HuH-7 (cell line): ENCODE data around the gene GJC1.
"Not testable (repeated sequence)": the region's sequence is repeated elsewhere in the genome, so short reads cannot be mapped to it uniquely, and the experiment has no call there.

ENCODE experiments used
- DNase-seq: peaks from one replicate; pipeline ENCODE4 v3.0.0; 2011; ENCODE audit warnings: low spot score

Gene GJC1

DNA sequence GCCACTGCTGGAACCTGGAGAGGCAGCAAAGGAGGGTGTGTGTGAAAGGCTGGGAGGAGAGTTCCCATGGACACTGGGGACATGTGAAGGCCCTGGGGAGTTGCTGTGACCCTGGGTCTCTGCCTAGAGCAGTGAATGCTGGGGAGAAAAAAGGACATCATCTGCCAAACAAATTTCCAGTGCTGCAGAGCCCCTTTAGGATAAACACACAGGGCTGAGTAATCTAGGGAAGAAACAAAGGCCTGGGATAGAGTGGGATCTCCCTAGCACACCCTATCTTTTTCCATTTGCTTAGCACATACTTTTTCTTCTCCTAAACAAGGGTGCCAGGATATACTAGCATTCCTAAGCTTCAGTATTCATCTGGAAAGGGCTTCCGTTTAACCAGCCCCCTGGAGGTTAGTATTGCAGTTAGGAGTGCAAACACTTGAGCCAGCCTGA, 14.3 kb upstream of the GJC1 start:
- no peak for DNase-seq

DNA sequence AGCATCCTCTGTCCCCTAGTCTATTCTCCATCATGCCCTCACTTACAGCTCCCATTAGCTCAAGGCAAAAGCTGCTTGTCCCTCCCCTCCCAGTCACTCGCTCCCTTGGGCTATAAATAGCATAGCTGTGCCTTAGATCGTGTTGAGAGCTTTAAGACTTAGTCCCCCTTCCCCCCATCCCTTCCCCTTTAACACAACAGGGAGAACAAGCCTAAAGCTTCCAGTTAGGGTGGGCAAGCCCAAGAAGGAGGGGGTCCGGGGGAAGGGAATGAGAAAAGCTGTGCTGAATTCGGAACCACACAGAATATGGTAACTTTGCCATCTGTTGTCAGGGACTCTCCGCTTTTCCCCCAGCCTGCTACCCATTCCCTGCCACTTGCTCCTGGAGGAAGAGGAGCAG, 12.7 kb upstream of the GJC1 start:
- DNase-seq, result no peak

DNA sequence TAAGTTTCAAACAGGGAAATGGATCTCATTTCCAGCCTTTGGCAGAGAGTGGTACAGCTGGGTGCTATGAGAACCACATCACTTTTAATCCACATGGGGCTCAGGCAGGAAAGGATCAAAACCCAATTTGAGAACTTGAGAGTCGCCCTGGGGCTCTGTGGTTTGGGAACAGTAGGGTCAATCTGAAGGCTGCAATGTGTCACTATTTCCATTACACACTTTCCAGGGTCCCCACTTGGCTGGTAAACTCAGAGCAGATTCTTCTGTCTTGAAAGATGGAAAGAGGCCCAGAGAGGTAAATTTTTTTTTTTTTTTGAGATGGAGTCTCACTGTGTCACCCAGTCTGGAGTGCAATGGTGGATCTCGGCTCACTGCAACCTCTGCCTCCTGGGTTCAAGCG, 10.8 kb upstream of the GJC1 start:
- DNase-seq, result no peak

DNA sequence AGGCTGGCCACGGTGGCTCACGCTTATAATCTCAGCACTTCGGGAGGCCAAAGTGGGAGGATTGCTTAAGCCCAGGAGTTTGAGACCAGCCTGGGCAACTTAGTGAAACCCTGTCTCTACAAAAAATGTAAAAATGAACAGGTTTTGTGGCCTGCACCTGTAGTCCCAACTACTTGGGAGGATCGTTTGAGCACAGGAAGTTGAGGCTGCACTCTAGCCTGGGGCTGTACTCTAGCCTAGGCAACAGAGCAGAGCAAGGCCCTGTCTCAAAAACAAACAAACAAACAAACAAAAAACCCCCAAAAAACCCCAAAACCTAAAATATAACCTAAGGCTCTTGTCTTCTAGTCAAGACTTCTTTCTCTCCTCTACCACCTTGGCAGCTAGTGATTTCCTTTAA, 10.2 kb upstream of the GJC1 start:
- no peak for DNase-seq

DNA sequence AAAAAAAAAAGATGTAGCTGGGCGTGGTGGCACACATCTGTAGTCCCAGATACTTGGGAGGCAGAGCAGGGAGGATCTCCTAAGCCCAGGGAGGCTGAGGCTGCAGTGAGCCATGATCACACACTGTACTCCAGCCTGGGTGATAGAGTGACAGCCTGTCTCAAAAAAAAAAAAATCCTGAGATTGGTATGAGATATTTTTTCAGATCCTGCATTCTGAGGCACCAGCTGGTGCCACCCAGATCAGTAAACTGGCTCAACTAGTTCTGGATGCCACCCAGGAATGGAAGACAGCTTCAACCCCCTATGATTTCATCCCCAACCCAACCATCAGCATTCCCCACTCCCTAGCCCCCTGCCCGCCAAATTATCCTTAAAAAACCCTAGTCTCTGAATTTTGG, 7.1 kb upstream of the GJC1 start:
- DNase-seq, result no peak

DNA sequence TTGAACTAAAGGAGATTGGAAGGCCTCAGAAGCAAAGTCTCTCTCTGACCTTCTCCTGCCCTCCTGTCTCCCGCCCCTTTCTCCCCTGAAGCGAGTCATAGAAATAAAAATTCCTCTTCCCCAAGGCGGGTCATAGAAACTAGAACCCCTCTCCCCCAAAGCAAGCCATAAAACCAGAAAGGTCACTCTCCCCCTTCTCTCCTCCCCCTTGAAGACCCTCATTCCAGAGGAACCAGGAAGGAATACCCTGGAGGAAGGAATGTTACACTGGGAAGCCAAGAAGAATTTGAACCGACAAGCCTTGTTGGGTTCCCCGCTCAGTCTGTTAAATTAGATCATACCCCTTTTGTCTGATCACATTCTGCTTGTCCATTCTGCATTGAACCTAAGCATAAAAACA, 2.7 kb upstream of the GJC1 start:
- DNase-seq, result no peak

DNA sequence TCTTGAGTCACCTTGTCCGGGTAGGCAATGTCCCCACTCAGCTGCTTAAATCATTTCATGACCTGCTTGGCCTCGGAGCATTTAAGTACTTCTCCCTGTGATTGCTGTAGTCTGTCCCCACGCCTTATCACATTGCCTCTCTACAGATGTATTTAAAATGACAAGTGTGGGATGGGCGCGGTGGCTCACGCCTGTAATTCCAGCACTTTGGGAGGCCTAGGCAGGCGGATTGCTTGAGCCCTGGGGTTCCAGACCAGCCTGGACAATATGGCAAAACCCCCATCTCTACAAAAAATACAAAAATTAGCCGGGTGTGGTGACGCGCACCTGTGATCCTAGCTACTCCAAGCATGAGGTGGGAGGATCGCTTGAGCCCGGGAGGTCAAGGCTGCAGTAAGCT, 1.3 kb upstream of the GJC1 start:
- no peak for DNase-seq

DNA sequence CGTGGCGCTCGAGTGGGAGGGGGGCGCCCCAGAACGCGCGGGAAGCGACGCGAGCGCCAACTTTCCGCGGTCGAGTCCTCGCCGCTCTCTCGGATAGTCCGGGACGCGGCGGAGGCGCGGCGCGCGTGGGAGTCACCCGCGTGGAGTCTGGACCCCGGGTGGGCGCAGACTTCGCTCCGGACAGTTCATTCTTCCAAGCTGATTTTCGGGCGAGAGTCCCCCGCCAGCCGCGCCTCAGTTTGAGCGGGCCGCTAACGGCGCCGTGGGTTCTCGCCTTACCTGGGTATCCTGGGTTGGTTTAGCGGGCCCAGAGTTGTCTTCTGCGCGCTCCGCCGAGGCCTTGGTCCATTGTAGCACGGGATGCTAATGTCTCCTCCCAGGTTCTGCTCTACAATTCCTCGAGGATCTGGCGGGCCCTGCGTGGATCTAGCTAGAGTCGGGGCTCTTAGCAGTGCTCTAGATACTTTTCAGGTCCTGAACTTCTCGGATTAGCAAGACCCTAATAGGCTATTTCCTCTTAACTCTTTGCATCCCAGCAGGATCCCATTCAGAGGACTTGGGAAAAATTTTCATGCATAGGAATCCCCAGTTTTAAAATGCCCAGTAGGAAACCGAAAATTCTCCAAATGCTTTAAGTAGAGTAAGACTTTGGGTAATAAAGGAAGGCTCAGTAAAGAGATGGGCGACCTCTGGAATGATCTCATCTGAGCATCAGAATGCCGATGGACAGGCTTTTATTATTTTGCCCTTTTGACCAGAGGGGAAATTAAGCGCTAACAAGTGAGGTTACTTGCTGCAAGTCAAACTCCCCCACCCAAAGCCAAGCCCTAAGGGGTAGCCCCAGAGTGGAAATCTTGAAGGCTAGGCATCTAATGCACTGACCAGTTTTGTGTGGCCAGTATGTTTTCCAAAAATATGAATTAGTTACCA, 537 bp upstream of the GJC1 start:
- DNase-seq, result peak; percentile 56

DNA sequence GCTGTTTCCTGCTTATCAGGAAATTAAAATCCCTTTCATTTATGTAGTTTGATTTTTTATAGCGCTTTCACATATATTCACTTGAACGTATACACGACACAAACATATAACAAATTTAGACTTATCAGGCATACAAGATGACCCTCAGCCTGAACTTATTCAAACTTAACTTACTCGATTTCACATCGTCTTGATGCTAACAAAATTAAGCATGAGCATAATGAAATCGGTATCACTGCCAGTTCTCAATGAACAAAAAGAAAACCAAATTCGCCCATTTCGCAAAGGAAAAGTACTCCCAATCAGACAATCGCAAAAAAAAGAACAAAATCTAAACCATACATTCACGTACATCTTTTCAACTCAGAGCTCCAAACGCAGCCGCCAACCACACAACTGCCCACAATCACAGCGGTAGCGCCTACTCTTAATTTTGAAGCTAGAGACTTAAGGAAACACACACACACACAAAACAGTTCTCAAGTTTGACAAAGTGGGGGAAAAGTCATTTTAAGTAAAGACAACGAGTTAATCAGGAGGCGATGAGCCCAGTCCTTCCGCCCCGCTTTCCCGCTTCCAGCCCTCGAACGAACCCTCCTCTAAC, 1.1 kb downstream of the GJC1 start:
- no peak for DNase-seq

DNA sequence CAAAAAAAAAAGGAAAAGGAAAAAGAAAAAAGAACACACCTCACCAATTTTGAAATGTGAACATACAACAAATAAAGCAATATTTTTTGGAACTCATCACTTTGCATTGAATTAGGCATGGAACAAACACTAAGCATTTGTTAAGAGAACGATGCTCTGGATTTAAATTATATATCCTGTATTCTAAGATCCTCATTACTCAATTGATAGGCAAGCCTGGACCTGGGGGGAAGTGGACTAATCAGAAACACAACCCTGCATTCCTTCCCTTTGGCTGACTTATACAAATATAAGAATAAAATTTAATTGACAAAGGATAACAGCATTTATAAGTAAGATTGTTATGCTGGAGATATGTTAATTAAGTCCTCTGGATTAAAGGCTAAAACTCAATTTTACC, 2.2 kb downstream of the GJC1 start:
- no peak for DNase-seq

DNA sequence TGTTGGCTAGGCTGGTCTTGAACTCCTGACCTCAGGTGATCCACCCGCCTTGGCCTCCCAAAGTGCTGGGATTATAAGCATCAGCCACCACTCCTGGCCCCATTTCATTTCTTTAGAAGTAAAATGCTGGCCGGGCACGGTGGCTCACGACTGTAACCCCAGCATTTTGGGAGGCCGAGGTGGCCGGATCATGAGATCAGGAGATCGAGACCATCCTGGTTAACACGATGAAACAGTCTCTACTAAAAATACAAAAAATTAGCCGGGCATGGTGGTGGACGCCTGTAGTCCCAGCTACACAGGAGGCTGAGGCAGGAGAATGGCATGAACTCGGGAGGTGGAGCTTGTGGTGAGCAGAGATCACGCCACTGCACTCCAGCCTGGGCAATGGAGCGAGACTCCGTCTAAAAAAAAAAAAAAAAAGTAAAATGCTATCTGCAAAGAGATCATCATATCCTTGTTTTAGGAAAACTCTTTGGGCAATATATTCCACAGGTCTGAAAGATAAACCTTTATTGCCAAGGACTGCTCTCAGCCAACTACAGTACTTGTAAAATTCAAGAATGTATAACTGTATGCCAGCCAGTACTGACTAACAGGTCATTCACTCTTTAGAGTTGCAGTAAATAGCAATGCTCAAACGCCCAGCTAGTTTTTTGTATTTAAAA, 3.8 kb downstream of the GJC1 start:
- no peak for DNase-seq

DNA sequence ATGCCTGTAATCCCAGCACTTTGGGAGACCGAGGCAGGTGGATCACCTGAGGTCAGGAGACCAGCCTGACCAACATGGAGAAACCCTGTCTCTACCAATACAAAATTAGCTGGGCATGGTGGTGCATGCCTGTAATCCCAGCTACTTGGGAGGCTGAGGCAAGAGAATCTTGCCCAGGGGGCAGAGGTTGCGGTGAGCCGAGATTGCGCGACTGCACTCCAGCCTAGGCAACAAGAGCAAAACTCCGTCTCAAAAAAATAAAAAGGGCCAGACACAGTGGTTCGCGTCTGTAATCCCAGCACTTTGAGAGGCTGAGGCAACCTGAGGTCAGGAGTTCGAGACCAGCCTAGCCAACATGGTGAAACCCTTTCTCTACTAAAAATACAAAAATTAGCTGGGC, 4.9 kb downstream of the GJC1 start:
- not testable (repeated sequence) for DNase-seq

DNA sequence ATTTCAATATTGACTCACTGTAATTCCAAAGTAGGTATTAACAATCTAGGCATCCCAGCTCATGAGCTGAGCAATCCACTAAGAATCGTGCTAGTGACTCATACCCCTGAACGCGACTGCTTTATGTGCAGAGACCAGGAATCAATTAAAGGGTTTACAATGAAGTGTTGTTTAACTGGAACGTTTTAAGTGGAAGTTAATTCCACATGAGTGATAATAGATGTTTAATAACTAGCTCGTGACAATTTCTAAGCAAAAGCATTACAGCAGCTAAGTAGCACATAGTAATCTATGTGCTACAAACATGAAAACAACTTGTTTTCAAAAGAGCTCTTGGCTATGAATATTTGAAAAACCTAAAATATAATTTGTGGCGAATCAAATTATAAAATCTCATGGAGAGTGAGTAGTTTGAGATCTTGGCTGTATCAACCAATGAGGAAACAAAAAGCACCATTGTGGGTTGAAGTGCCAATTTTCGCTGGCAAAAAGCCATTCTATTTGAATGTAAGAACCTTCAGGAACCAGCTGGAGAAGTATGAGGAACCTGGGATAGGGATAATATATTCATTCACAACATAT, 9.4 kb downstream of the GJC1 start:
- no peak for DNase-seq

DNA sequence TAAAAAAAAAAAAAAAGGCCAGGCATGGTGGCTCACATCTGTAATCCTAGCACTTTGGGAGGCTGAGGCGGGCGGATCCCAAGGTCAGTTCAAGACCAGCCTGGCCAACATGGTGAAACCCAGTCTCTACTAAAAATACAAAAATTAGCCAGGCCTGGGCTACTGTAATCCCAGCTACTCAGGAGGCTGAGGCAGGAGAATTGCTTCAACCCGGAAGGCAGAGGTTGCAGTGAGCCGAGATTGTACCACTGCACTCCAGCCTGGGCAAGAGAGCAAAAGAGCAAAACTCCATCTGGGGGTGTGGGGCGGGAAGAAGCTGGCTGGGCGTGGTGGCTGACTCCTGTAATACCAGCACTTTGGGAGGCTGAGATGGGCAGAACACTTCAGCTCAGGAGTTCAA, 11.6 kb downstream of the GJC1 start:
- not testable (repeated sequence) for DNase-seq

DNA sequence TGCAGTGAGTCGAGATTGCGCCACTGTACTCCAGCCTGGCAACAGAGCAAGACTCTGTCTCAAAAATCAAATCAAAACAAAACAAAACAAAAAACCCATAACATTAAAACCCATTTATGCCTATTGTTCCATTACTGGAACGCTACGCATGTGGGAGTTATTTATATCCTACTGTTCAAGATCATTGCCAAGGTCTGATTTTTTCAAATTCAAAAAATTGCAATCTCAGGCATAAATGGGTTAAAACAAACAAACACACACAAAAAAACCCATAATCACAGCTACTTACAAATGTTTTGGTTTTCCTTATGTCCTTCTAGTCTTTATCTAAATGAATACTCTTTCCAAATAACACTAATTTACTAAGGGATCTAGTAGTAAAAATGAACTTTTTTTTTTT, 17.8 kb downstream of the GJC1 start:
- no peak for DNase-seq

DNA sequence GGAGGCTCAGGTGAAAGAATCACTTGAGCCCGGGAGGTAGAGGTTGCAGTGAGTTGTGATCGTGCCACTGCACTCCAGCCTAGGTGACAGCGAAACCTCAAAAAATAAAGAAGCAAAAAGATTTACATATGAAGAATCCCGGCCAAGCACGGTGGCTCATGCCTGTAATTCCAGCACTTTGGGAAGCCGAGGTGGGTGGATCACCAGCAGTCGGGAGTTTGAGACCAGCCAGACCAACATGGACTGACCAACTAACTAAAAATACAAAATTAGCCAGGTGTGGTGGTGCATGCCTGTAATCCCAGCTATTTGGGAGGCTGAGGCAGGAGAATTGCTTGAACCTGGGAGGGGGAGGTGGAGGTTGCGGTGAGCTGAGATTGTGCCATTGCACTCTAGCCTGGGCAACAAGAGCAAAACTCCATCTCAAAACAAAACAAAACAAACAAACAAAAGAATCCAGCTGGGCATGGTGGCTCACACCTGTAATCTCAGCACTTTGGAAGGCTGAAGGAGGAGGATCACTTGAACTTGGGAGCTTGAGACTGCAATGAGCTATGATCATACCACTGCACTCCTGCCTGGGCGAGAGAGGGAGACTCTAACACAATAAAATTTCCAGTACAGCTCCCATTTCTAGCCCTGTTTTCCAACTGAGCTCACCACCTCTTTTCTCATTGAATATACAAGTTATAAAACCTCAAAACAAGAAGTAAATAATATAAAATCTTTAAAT, 21.3 kb downstream of the GJC1 start:
- DNase-seq, result not testable (repeated sequence)

DNA sequence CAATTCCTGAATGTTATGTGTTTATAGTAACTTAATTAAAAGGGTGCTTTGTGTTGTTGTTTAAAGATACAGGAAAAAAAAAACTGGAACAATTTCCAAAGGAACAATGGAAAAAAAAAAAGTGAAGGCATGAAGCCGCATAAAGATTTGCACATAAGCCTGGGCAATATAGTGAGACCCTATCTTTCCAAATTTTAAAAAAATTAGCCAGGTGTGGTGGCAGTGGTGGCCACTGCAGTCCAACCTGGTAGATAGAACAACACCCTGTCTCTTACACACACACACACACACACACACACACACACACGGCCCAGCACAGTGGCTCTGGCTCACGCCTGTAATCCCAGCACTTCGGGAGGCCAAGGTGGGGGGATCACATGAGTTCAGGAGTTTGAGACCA, 21.9 kb downstream of the GJC1 start:
- no peak for DNase-seq

DNA sequence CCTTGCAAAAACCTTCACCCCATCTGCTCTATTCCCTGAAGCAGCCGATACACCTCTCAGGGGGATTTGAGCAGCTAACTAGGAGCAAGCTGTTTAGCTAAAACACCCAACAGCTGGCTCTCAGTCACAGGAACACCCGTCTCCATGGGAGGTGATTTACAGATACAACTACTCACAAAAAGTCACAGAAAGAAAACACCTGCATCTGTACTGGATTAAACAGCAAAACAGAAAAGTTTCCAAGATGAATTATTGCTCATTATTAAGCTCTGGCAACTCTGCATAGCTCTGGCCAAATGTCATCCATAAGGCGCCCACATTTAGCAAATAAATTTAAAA, 22.3 kb downstream of the GJC1 start:
- DNase-seq, result no peak

DNA sequence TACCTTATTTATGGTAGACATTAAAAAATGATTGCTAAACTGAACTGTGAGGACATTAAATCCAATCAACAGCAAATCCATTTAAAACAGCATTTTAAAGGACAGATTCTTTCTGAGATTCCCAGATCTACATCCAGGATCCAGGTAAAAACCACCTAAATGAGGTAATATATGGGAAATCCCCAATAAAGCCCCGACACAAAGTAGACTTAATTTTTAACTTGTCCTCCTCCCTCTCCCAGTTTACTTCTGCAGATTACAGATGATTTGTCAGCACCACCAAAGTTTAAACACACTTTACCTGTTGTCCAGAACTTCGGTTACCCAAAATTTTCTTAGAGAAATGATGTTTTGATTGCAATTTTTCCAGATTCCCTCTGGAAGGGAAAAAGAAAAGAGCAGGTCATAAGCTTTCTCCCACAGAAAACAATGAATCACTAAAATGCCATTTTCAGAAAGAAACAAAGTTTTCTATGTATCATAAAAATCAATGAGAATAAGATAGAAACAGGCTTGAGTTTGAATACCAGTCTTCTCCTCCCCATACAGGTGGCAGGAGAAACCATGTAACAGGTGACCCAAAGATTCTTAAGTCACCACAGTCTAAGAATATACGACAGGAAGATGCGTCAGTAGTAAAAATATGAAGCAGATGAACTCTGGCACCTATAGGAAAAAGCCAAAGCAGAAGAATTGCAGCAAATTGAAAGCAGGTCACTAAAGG, 22.8 kb downstream of the GJC1 start:
- no peak for DNase-seq

DNA sequence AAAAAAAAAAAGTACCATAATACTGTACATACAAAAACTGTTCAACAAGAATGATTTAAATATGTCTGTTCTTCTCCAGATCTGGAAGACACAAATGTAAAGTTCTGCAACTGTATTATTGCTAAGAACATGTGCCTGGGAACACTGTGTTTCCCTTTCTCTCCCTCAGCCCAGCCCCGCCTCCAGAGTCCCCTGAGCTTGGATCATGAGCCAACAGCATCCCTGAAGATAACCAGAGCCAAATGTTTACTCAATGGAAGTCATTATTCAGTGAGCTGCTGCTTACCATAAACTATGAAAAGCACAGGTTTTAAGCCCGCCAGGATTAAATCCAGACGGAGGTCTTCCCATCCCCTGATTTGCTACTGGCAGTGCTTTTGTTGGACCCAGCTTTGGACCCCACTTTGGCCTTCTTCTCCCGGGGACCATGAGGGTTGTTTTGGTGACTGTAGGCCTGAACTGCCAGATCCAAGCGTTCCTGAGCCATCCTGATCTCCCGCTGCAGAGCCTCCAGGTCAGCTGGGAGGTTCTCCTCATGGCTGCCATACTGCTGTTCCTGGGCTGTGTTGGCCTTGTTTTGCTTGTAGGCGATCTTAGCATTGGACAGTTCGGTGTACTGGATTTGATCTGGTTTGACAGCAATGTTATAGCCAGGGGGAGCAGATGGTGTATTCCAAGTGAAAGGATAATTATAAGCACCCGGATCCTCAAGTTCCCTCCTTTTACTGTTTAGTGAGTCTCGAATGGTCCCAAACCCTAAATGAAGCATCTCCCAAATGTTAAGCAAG, 25.6 kb downstream of the GJC1 start:
- no peak for DNase-seq

DNA sequence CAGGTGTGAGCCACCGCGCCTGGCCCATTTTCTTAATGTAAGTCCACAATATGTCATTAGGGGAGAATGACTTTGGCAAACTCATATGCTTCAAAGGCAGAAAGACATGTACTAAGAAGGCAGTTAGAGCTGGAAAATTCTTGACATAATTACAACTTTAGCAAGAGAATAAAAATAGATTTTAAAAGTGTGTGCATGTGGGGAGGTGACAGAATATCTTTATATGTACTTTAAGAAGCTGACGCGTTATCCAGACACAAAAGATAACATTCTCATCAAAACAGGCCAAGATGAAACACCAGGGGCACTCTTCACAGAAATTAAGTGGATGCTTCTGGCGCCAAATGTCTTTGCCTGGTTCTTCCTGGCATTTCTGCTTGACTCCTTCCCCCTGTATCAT, 28.2 kb downstream of the GJC1 start:
- no peak for DNase-seq
